ENCODE measurements around the gene SDK1.

SDK1 gene

GRCh38 chr7:3327099-3327498 is 26.0 kb downstream of the SDK1 start:
- no peak for TF ChIP-seq CTCF (IDR thresholded peaks at IDR 0.05; ENCODE audit: low read depth, low read length, missing control alignments)
- no peak for DNase-seq (ENCODE audit: extremely low read depth, low read depth)
- H3K4me3 ChIP-seq (replicated peaks; ENCODE audit: low read depth, low read length) = no peak overlapping the region

GRCh38 chr7:3327655-3328054 is 26.6 kb downstream of the SDK1 start:
- DNase-seq (ENCODE audit: extremely low read depth, low read depth) = no peak
- no peak for TF ChIP-seq CTCF (IDR thresholded peaks at IDR 0.05; ENCODE audit: low read depth, low read length, missing control alignments)
- H3K4me3 ChIP-seq (replicated peaks; ENCODE audit: low read depth, low read length) = no peak overlapping the region

GRCh38 chr7:3332308-3332707 is 31.3 kb downstream of the SDK1 start:
- no peak for DNase-seq (ENCODE audit: extremely low read depth, low read depth)
- TF ChIP-seq CTCF (IDR thresholded peaks at IDR 0.05; ENCODE audit: low read depth, low read length, missing control alignments) = no peak
- H3K4me3 ChIP-seq (replicated peaks; ENCODE audit: low read depth, low read length) = no peak overlapping the region

- H3K4me3 ChIP-seq (replicated peaks; ENCODE audit: low read depth, low read length) = no peak overlapping the region
- no peak for TF ChIP-seq CTCF (IDR thresholded peaks at IDR 0.05; ENCODE audit: low read depth, low read length, missing control alignments)
- no peak for DNase-seq (ENCODE audit: extremely low read depth, low read depth)
Observed at GRCh38 chr7:3333861-3334260, 32.8 kb downstream of the SDK1 start.

GRCh38 chr7:3336042-3336665 is 35.1 kb downstream of the SDK1 start:
- no peak for DNase-seq (ENCODE audit: extremely low read depth, low read depth)
- no peak for TF ChIP-seq CTCF (IDR thresholded peaks at IDR 0.05; ENCODE audit: low read depth, low read length, missing control alignments)
- no peak overlapping the region for H3K4me3 ChIP-seq (replicated peaks; ENCODE audit: low read depth, low read length)

- H3K4me3 ChIP-seq (replicated peaks; ENCODE audit: low read depth, low read length) = no peak overlapping the region
- no peak for TF ChIP-seq CTCF (IDR thresholded peaks at IDR 0.05; ENCODE audit: low read depth, low read length, missing control alignments)
- no peak for DNase-seq (ENCODE audit: extremely low read depth, low read depth)
Observed at GRCh38 chr7:3338161-3338560, 37.1 kb downstream of the SDK1 start.
